ENCODE results near the gene LEAP2. TPM values are rescaled to one million over a fixed set of nuclear protein-coding genes. Genes with fewer than 3 reads are reported as not detected.

The LEAP2 gene
- total and polyA plus RNA-seq, 2 of the 8 experiments (the other 6 are each of a cell fraction or from before 2014, with no cell fraction given): 1.8 to 2.9 TPM

- H2BK15ac ChIP-seq (ENCODE audit: low read length): no peak overlapping the region
- H3K36me3 ChIP-seq (ENCODE audit: control insufficient read depth in 2 of 4, insufficient read depth in 4 of 4, low read length in 3 of 4): no peaks in the 10 kb centered on the region
- H2BK12ac ChIP-seq (ENCODE audit: low read depth, low read length): peak overlapping the region; percentile 84; the same call in 1 of the 2 replicates
- DNase-seq (ENCODE audit: low read depth in 1 of 2, low spot score in 2 of 2) (no peak), FAIRE-seq (no peak)
- H3K14ac ChIP-seq (ENCODE audit: insufficient read length): no peak overlapping the region
- no peak overlapping the region for H3K56ac ChIP-seq (replicated peaks; ENCODE audit: insufficient read length, low read depth, low read length)
- no peak overlapping the region for H2BK20ac ChIP-seq (ENCODE audit: low read length)
- H3K4me1 ChIP-seq (replicated peaks in 1 of 4; ENCODE audit: control insufficient read depth in 3 of 4, insufficient read depth in 4 of 4, low read length in 3 of 4): peaks cover 0 to 19% (median 17%) of the 10 kb centered on the region in 4 experiments; a peak in 6 of 7 replicates
- no peak overlapping the region for H3K4me3 ChIP-seq (ENCODE audit: extremely low read depth in 1 of 4, insufficient read depth in 2 of 4, low read depth in 3 of 4, low read length in 4 of 4)
- H3K79me1 ChIP-seq (ENCODE audit: low read depth, low read length): no peaks in the 10 kb centered on the region
- H3K23me2 ChIP-seq (ENCODE audit: low read depth, low read length): peaks cover 10% of the 10 kb centered on the region; the same call in 1 of the 2 replicates
- 92% methylated on average over 3 of the region's 3 CpGs; no CpG with 5 or more reads in 1 of the 2 experiments for WGBS, 2 experiments (ENCODE audit: extremely low coverage in 1 of 2, insufficient coverage in 1 of 2, insufficient read length in 1 of 2, insufficient replicate concordance in 2 of 2, low coverage in 1 of 2, low lambda C conversion rate in 2 of 2, missing lambda C conversion rate in 1 of 2)
- no peaks in the 10 kb centered on the region for H3K9me3 ChIP-seq (ENCODE audit: insufficient read depth in 2 of 2, low read depth in 1 of 2, low read length in 1 of 2)
- no peak overlapping the region for H2BK120ac ChIP-seq (replicated peaks; ENCODE audit: low read depth, low read length)
- POLR2A ChIA-PET (ENCODE audit: partially characterized antibody): interaction anchor here (1.0 to 5.7 kb wide), 9 partner anchors 10 to 139 kb away, joined by 3 to 32 read pairs (median 5); partner anchors contain the start of genes AFF4, GDF9, KIF3A and SOWAHA
- CTCF ChIA-PET (ENCODE audit: partially characterized antibody): interaction anchor here (1.0 to 25.6 kb wide), 10 partner anchors 10 to 644 kb away, joined by 3 to 465 read pairs (median 6); partner anchors contain the start of genes CCNI2, GDF9, LEAP2 and SOWAHA
- H3K79me2 ChIP-seq (ENCODE audit: control insufficient read depth in 1 of 2, insufficient read depth in 2 of 2, low read length in 2 of 2): no peaks in the 10 kb centered on the region
- H3K18ac ChIP-seq (ENCODE audit: extremely low read depth, low read length): no peak overlapping the region
- no peak overlapping the region for H4K5ac ChIP-seq (ENCODE audit: insufficient read length, low read depth, low read length)
- peaks cover 21 to 66% (median 55%) of the 10 kb centered on the region in 4 experiments for H3K27me3 ChIP-seq (replicated peaks in 1 of 4; ENCODE audit: control insufficient read depth in 3 of 4, extremely low read depth in 1 of 4, insufficient read depth in 3 of 4, low read length in 3 of 4)
- no peak overlapping the region for H3K9ac ChIP-seq (replicated peaks in 1 of 4; ENCODE audit: extremely low read depth in 1 of 4, low read depth in 3 of 4, low read length in 3 of 4)
- no peak overlapping the region for H2BK5ac ChIP-seq (ENCODE audit: low read depth, low read length)
- no peak overlapping the region for H2AFZ ChIP-seq (ENCODE audit: low read length)
- no peak overlapping the region for H3K27ac ChIP-seq (ENCODE audit: low read depth, low read length)
- H3K23ac ChIP-seq (ENCODE audit: insufficient read length): no peak overlapping the region
- H4K20me1 ChIP-seq (replicated peaks in 1 of 2; ENCODE audit: control insufficient read depth in 1 of 2, insufficient read depth in 2 of 2, low read length in 2 of 2): no peaks in the 10 kb centered on the region
- peak overlapping the region; percentile 42; the same call in 1 of the 2 replicates for H4K8ac ChIP-seq (ENCODE audit: extremely low read depth, insufficient read depth, low read length)
- no peak overlapping the region for H3K4ac ChIP-seq (replicated peaks; ENCODE audit: insufficient read length, low read depth, low read length)
- H4K91ac ChIP-seq (replicated peaks; ENCODE audit: insufficient read length, low read length): no peak overlapping the region
- peak overlapping the region in 1 of 2 experiments; percentile 74; a peak in 1 of 4 replicates for H3K4me2 ChIP-seq (ENCODE audit: insufficient read depth in 1 of 2, low read depth in 2 of 2, low read length in 2 of 2)
- H2AK5ac ChIP-seq (ENCODE audit: low read depth, low read length): no peak overlapping the region; the same call in 1 of the 2 replicates
- TF ChIP-seq GABPA (IDR thresholded peaks at IDR 0.05; ENCODE audit: borderline replicate concordance, insufficient read depth, low read length): no peak
- TF ChIP-seq HDAC6 (IDR thresholded peaks at IDR 0.05; ENCODE audit: low read depth, low read length): no peak
- no peak for TF ChIP-seq ATF2 (IDR thresholded peaks at IDR 0.05; ENCODE audit: low read length)
- no peak for TF ChIP-seq SRF (IDR thresholded peaks at IDR 0.05; ENCODE audit: low read depth, low read length)
- TF ChIP-seq E2F6 (IDR thresholded peaks at IDR 0.05): no peak
- TF ChIP-seq TAF1 (IDR thresholded peaks at IDR 0.05; ENCODE audit: low read depth, low read length): no peak
These were observed 49.0 kb upstream of the LEAP2 start for GRCh38 chr5:132824426-132824825.

Data from H1 (cell line).